ENCODE measurements around the gene PGC.

Gene PGC

GRCh38 chr6:41728073-41728936, 18.9 kb downstream of the PGC start:
- DNase-seq, result peak; percentile 87

GRCh38 chr6:41727705-41728072, 19.5 kb downstream of the PGC start:
- DNase-seq, result no peak

GRCh38 chr6:41726876-41727275, 20.3 kb downstream of the PGC start:
- no peak for DNase-seq

GRCh38 chr6:41724586-41725501, 22.4 kb downstream of the PGC start:
- no peak for DNase-seq

- no peak for DNase-seq
Observed at GRCh38 chr6:41724228-41724580, 23.0 kb downstream of the PGC start.

- DNase-seq, result no peak
Observed at GRCh38 chr6:41723530-41724227, 23.5 kb downstream of the PGC start.

- DNase-seq, result no peak
Observed at GRCh38 chr6:41722969-41723529, 24.1 kb downstream of the PGC start.

- no peak for DNase-seq
Observed at GRCh38 chr6:41721414-41721813, 25.8 kb downstream of the PGC start.

- no peak for DNase-seq
Observed at GRCh38 chr6:41720783-41721182, 26.4 kb downstream of the PGC start.

- DNase-seq, result no peak
Observed at GRCh38 chr6:41720262-41720620, 27.0 kb downstream of the PGC start.

- no peak for DNase-seq
Observed at GRCh38 chr6:41719436-41720261, 27.5 kb downstream of the PGC start.

- no peak for DNase-seq
Observed at GRCh38 chr6:41718828-41719227, 28.4 kb downstream of the PGC start.

GRCh38 chr6:41717392-41717736, 29.8 kb downstream of the PGC start:
- DNase-seq, result no peak

GRCh38 chr6:41716516-41717391, 30.4 kb downstream of the PGC start:
- no peak for DNase-seq

- DNase-seq, result no peak
Observed at GRCh38 chr6:41715795-41716515, 31.2 kb downstream of the PGC start.

- no peak for DNase-seq
Observed at GRCh38 chr6:41714556-41715273, 32.5 kb downstream of the PGC start.

GRCh38 chr6:41713650-41714291, 33.4 kb downstream of the PGC start:
- no peak for DNase-seq

- peak; percentile 9 for DNase-seq
Observed at GRCh38 chr6:41713159-41713649, 34.0 kb downstream of the PGC start.

- DNase-seq, result peak; percentile 7
Observed at GRCh38 chr6:41712651-41713103, 34.5 kb downstream of the PGC start.

Measured in NCI-H774 (cell line).